ENCODE results near the gene RBMX.

RBMX gene

DNA sequence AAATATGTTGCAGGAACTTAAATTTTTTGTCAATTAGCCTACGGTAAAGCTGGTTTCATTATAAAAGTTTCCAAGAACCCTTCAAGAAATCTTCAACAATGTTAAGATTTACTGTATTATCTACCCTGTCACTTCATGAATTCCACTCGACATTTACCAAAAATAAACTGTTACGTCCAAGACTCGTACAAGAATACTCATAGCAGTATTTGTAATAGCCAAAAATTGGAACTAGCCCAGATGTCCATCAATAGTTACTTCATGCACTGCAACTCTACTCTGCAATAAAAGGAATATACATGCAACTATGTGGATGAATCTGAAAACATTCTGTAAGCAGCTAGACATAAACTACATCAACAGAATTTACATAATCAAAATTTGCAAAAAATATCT lies 13.4 kb downstream of the RBMX start:
- H4K20me1 ChIP-seq (ENCODE audit: insufficient read depth, low read length): no peaks in the 10 kb centered on the region
- no peaks in the 10 kb centered on the region for H3K4me1 ChIP-seq (ENCODE audit: low read length)
- no peak overlapping the region for H3K4me3 ChIP-seq (ENCODE audit: low read length)
- no peak overlapping the region for H2AFZ ChIP-seq (ENCODE audit: low read length)
- no peak overlapping the region for H3K27ac ChIP-seq (ENCODE audit: low read length)
- H3K4me2 ChIP-seq (ENCODE audit: low read depth, low read length): no peak overlapping the region
- no peak for TF ChIP-seq EZH2phosphoT487 (IDR thresholded peaks at IDR 0.05; ENCODE audit: low read length)
- TF ChIP-seq, protein P1, sequence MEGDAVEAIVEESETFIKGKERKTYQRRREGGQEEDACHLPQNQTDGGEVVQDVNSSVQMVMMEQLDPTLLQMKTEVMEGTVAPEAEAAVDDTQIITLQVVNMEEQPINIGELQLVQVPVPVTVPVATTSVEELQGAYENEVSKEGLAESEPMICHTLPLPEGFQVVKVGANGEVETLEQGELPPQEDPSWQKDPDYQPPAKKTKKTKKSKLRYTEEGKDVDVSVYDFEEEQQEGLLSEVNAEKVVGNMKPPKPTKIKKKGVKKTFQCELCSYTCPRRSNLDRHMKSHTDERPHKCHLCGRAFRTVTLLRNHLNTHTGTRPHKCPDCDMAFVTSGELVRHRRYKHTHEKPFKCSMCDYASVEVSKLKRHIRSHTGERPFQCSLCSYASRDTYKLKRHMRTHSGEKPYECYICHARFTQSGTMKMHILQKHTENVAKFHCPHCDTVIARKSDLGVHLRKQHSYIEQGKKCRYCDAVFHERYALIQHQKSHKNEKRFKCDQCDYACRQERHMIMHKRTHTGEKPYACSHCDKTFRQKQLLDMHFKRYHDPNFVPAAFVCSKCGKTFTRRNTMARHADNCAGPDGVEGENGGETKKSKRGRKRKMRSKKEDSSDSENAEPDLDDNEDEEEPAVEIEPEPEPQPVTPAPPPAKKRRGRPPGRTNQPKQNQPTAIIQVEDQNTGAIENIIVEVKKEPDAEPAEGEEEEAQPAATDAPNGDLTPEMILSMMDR (IDR thresholded peaks at IDR 0.05; ENCODE audit: low read length): no peak
- no peak for TF ChIP-seq EZH2 (optimal IDR thresholded peaks at IDR 0.05; ENCODE audit: low read depth, low read length)
- H3K9me3 ChIP-seq (replicated peaks; ENCODE audit: insufficient read depth, low read length): no peaks in the 10 kb centered on the region
- no peaks in the 10 kb centered on the region for H3K27me3 ChIP-seq (replicated peaks; ENCODE audit: insufficient read depth, low read length)
- H3K9ac ChIP-seq (ENCODE audit: low read length): no peak overlapping the region
- H3K36me3 ChIP-seq (replicated peaks; ENCODE audit: insufficient read depth, low read length): 0 out of 2 replicates have a peak, but pooled peaks cover 5% of the 10 kb centered on the region
- no peak for DNase-seq
- 0 out of 2 replicates have a peak, but pooled peaks cover 3% of the 10 kb centered on the region for H3F3A ChIP-seq (ENCODE audit: insufficient read depth, low read length)
- peaks cover 7% of the 10 kb centered on the region; the same call in 1 of the 2 replicates for H3K79me2 ChIP-seq (ENCODE audit: low read length)
- H3K9me2 ChIP-seq (replicated peaks; ENCODE audit: insufficient read depth, low read length): no peaks in the 10 kb centered on the region

DNA sequence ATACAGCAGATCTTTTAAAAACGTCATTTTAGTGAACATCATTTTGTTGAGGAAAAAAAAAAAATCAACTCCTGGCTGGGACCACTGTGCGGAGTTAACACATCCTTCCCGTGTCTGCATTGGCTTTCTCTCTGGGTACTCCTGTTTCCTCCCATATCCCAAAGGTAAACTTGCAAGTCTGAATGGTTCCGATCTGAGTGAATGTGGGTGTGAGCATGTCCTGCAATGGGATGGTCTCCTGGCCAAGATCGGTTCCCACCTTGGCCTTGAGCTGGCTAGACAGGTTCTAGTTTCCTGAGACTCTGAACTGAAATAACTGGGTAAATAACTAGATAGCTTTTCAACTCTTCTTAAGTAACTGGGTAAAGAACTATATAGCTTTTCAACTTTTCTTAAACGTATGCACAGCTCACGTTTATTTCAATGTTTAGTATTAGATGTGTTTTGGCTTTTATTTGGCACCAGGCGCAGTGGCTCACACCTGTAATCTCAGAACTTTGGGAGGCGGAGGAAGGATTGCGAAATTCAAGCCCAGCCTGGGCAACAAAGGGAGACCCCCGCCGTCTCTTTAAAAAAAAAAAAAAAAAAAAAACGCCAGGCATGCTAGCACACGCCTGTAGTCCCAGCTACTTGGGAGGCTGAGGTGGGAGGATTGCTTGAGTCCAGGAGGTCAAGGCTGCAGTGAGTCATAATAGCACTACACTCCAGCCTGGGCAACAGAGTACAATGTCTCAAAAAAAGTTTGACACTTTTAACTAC lies 14.0 kb downstream of the RBMX start:
- Histone ChIP-seq H3K27me3 (replicated peaks; ENCODE audit: insufficient read depth, low read length) (no peaks in the 10 kb centered on the region), H3K4me1 (ENCODE audit: low read length) (no peaks in the 10 kb centered on the region), H3K9ac (ENCODE audit: low read length) (no peak overlapping the region), H3F3A (ENCODE audit: insufficient read depth, low read length) (0 out of 2 replicates have a peak, but pooled peaks cover 3% of the 10 kb centered on the region), H3K9me2 (replicated peaks; ENCODE audit: insufficient read depth, low read length) (no peaks in the 10 kb centered on the region), H4K20me1 (ENCODE audit: insufficient read depth, low read length) (no peaks in the 10 kb centered on the region), H3K36me3 (replicated peaks; ENCODE audit: insufficient read depth, low read length) (0 out of 2 replicates have a peak, but pooled peaks cover 5% of the 10 kb centered on the region), H3K79me2 (ENCODE audit: low read length) (peaks cover 7% of the 10 kb centered on the region; the same call in 1 of the 2 replicates), H3K4me2 (ENCODE audit: low read depth, low read length) (no peak overlapping the region), H2AFZ (ENCODE audit: low read length) (no peak overlapping the region), H3K4me3 (ENCODE audit: low read length) (no peak overlapping the region), H3K9me3 (replicated peaks; ENCODE audit: insufficient read depth, low read length) (no peaks in the 10 kb centered on the region), H3K27ac (ENCODE audit: low read length) (no peak overlapping the region)
- TF ChIP-seq EZH2phosphoT487 (IDR thresholded peaks at IDR 0.05; ENCODE audit: low read length) (no peak), EZH2 (optimal IDR thresholded peaks at IDR 0.05; ENCODE audit: low read depth, low read length) (no peak)
- TF ChIP-seq, protein P1 (IDR thresholded peaks at IDR 0.05; ENCODE audit: low read length): no peak
- no peak for DNase-seq

DNA sequence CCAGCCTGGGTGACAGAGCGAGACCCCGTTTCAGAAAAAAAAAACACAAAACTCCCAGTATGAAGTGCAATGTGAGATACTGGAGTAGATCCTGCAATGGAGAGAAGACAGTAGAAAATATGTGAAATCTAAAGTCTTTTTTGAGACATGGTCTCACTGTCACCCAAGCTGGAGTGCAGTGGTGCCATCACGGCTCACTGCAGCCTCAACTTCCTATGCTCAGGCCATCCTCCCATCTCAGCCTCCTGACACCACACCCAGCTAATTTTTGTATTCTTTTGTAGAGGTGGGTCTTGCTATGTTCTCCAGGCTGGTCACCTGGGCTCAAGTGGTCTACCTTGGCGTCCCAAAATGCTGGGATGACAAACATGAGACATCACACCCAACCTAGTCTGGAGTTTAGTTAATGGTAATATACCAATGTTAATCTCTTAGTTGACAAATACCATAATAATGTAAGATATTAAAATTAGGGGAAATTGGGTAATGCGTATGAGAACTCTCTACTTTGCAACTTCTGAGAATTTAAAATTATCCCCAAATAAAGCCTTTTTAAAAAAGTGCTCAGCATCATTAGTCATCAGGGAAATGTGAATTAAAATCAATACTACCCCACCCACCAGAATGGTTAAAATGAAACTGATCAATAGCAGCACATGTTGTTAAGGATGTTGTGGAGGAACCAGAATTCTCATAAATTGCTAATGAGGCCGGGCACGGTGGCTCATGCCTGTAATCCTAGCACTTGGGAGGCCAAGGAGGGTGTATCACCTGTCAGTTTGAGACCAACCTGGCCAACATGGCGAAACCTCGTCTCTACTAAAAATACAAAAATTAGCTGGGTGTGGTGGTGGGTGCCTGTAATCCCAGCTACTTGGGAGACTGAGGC lies 15.0 kb downstream of the RBMX start:
- Histone ChIP-seq H2AFZ (ENCODE audit: low read length) (no peak overlapping the region), H3K27ac (ENCODE audit: low read length) (no peak overlapping the region), H3K36me3 (replicated peaks; ENCODE audit: insufficient read depth, low read length) (0 out of 2 replicates have a peak, but pooled peaks cover 5% of the 10 kb centered on the region), H3F3A (ENCODE audit: insufficient read depth, low read length) (0 out of 2 replicates have a peak, but pooled peaks cover 3% of the 10 kb centered on the region), H3K4me2 (ENCODE audit: low read depth, low read length) (no peak overlapping the region), H4K20me1 (ENCODE audit: insufficient read depth, low read length) (no peaks in the 10 kb centered on the region), H3K9me2 (replicated peaks; ENCODE audit: insufficient read depth, low read length) (no peaks in the 10 kb centered on the region), H3K9me3 (replicated peaks; ENCODE audit: insufficient read depth, low read length) (no peaks in the 10 kb centered on the region), H3K27me3 (replicated peaks; ENCODE audit: insufficient read depth, low read length) (no peaks in the 10 kb centered on the region), H3K4me3 (ENCODE audit: low read length) (no peak overlapping the region), H3K4me1 (ENCODE audit: low read length) (no peaks in the 10 kb centered on the region), H3K79me2 (ENCODE audit: low read length) (peaks cover 7% of the 10 kb centered on the region; the same call in 1 of the 2 replicates), H3K9ac (ENCODE audit: low read length) (no peak overlapping the region)
- DNase-seq: no peak
- TF ChIP-seq EZH2 (optimal IDR thresholded peaks at IDR 0.05; ENCODE audit: low read depth, low read length) (no peak), EZH2phosphoT487 (IDR thresholded peaks at IDR 0.05; ENCODE audit: low read length) (no peak)
- TF ChIP-seq, protein P1 (IDR thresholded peaks at IDR 0.05; ENCODE audit: low read length): no peak
